Measurements from ENCODE around the gene UBQLN4. TPM values are rescaled to one million over a fixed set of nuclear protein-coding genes. Genes with fewer than 3 reads are reported as not detected.

UBQLN4 gene
- total RNA-seq, 4 donors from 2014 or later = 16.3 to 22.5 (median 21.4) TPM

GRCh38 chr1:155989242-155990004, 64.2 kb downstream of the UBQLN4 start:
- Histone ChIP-seq H3K27me3 (no peaks in the 10 kb centered on the region), H3K4me3 (peak overlapping the region in 3 of 4 donors; percentile 4 to 29 (median 6)), H3K4me1 (peaks cover 0 to 12% (median 8%) of the 10 kb centered on the region in 4 donors), H3K36me3 (no peaks in the 10 kb centered on the region), H3K27ac (peak overlapping the region in 2 of 4 donors; percentile 42 to 62), H3K9me3 (no peaks in the 10 kb centered on the region)
- peak; percentile 94 to 98 (median 98) for TF ChIP-seq CTCF (IDR thresholded peaks at IDR 0.05)
- no peak for TF ChIP-seq POLR2A (IDR thresholded peaks at IDR 0.05)
- peak; percentile 69 to 85 (median 79) for DNase-seq

Other genes with a start within 250 kb of the UBQLN4 start
- 100 to 1,000 TPM in 1 of 4 donors, 10 to 100 TPM in 3; 54.1 to 153 (median 71.8) TPM for gene GON4L, start 196.6 kb downstream of the UBQLN4 start, total RNA-seq
- 1 to 10 TPM; 2.6 to 9.9 (median 4.7) TPM for gene SYT11, start 194.2 kb downstream of the UBQLN4 start, total RNA-seq
- 10 to 100 TPM; 13.6 to 31.1 (median 17.4) TPM for gene RIT1, start 142.4 kb downstream of the UBQLN4 start, total RNA-seq
- 100 to 1,000 TPM in 2 of 4 donors, 10 to 100 TPM in 2; 71.5 to 146 (median 96.4) TPM for gene KHDC4, start 119.4 kb downstream of the UBQLN4 start, total RNA-seq
- gene RXFP4, start 112.2 kb downstream of the UBQLN4 start, total RNA-seq = 1 to 10 TPM in 1 of 4 donors, not detected in 3; 2.3 TPM
- 100 to 1,000 TPM; 101 to 239 (median 149) TPM for gene ARHGEF2, start 75.3 kb downstream of the UBQLN4 start, total RNA-seq
- gene SSR2, start 32.8 kb downstream of the UBQLN4 start, total RNA-seq = 100 to 1,000 TPM; 133 to 269 (median 202) TPM
- gene LAMTOR2, start 984 bp upstream of the UBQLN4 start, total RNA-seq = 10 to 100 TPM; 40.4 to 75.5 (median 54.1) TPM
- 100 to 1,000 TPM in 3 of 4 donors, 10 to 100 TPM in 1; 96.6 to 188 (median 146) TPM for gene RAB25, start 7.4 kb upstream of the UBQLN4 start, total RNA-seq
- gene MEX3A, start 28.7 kb upstream of the UBQLN4 start, total RNA-seq = 1 to 10 TPM in 1 of 4 donors, under 1 TPM in 1, not detected in 2; 0.80 to 2.1 TPM
- 100 to 1,000 TPM; 201 to 295 (median 211) TPM for gene LMNA, start 60.9 kb upstream of the UBQLN4 start, total RNA-seq
- gene SEMA4A, start 99.8 kb upstream of the UBQLN4 start, total RNA-seq = 10 to 100 TPM in 1 of 4 donors, 1 to 10 TPM in 3; 1.5 to 19.0 (median 3.2) TPM
- gene SLC25A44, start 140.3 kb upstream of the UBQLN4 start, total RNA-seq = 10 to 100 TPM; 15.7 to 40.6 (median 33.7) TPM
- gene PMF1, start 159.2 kb upstream of the UBQLN4 start, total RNA-seq = 10 to 100 TPM; 39.9 to 52.8 (median 43.6) TPM
- gene BGLAP, start 188.4 kb upstream of the UBQLN4 start, total RNA-seq = 1 to 10 TPM in 2 of 4 donors, not detected in 2; 1.1 to 2.1 TPM
- 1 to 10 TPM in 3 of 4 donors, under 1 TPM in 1; 0.70 to 7.4 (median 4.1) TPM for gene PAQR6, start 194.3 kb upstream of the UBQLN4 start, total RNA-seq
- 100 to 1,000 TPM in 2 of 4 donors, 10 to 100 TPM in 2; 70.1 to 139 (median 103) TPM for gene SMG5, start 229.0 kb upstream of the UBQLN4 start, total RNA-seq
- gene TMEM79, start 230.5 kb upstream of the UBQLN4 start, total RNA-seq = 1 to 10 TPM; 1.9 to 9.7 (median 5.4) TPM
- gene GLMP, start 241.9 kb upstream of the UBQLN4 start, total RNA-seq = 10 to 100 TPM; 23.1 to 67.8 (median 61.3) TPM
- gene VHLL, start 245.5 kb upstream of the UBQLN4 start, total RNA-seq = not detected